Stimulated activated CD8-positive, alpha-beta memory T cell treated with anti-CD3 and anti-CD28 coated beads, Interleukin-12 subunit alpha, Interleukin-12 subunit beta, amount 100 ng/mL, for 4 hours (primary cell): ENCODE results near the gene PLIN5.

Source experiments
- DNase-seq: peaks from one replicate; pipeline ENCODE4 v3.0.0-alpha.2; 2020; ENCODE audit warnings: low read depth

PLIN5 gene

GRCh38 chr19:4487572-4487971 is 47.5 kb downstream of the PLIN5 start:
- DNase-seq, result no peak

GRCh38 chr19:4483385-4483784 is 51.6 kb downstream of the PLIN5 start:
- no peak for DNase-seq

GRCh38 chr19:4482721-4483364 is 52.2 kb downstream of the PLIN5 start:
- DNase-seq, result no peak

GRCh38 chr19:4477034-4477801 is 57.8 kb downstream of the PLIN5 start:
- no peak for DNase-seq

- DNase-seq, result no peak
Measured at GRCh38 chr19:4474514-4475022, 60.5 kb downstream of the PLIN5 start.

- no peak for DNase-seq
Measured at GRCh38 chr19:4473763-4474513, 61.1 kb downstream of the PLIN5 start.

- no peak for DNase-seq
Measured at GRCh38 chr19:4473011-4473762, 61.8 kb downstream of the PLIN5 start.
